K562 (cell line): ENCODE data around the gene HPCAL1. TPM values are rescaled to one million over a fixed set of nuclear protein-coding genes. Genes with fewer than 3 reads are reported as not detected.

Experiments
- ARNT ChIP-seq, 2 experiments: fragments of 450-650 bp; IDR thresholded peaks; 2 replicates each; pipeline ENCODE4 v1.6.1; 2016; ENCODE audit warnings: mild to moderate bottlenecking in 1 of 2
- HLTF ChIP-seq: fragments of 450-650 bp; IDR thresholded peaks from 2 replicates; pipeline ENCODE4 v1.6.1; 2016
- LARP7 ChIP-seq: fragments of 450-650 bp; IDR thresholded peaks from 2 replicates; pipeline ENCODE4 v1.6.1; 2016
- MTF1 ChIP-seq: fragments of 250-450 bp; sonication (Bioruptor Pico); IDR thresholded peaks from 2 replicates; pipeline ENCODE4 v1.9.0; 2021; ENCODE audit warnings: moderate library complexity, mild to moderate bottlenecking, inconsistent platforms, borderline replicate concordance
- NFXL1 ChIP-seq: fragments of 450-650 bp; formaldehyde crosslinking; IDR thresholded peaks from 2 replicates; pipeline ENCODE4 v1.4.0; 2021; ENCODE audit warnings: mild to moderate bottlenecking
- NKRF ChIP-seq: fragments of 450-650 bp; IDR thresholded peaks from 2 replicates; pipeline ENCODE4 v1.6.1; 2016; ENCODE audit warnings: borderline replicate concordance
- NR2F6 ChIP-seq: fragments of 450-650 bp; formaldehyde crosslinking; IDR thresholded peaks from 2 replicates; pipeline ENCODE4 v1.4.0; 2020; ENCODE audit warnings: mild to moderate bottlenecking
- RNF219 ChIP-seq: fragments of 250-450 bp; sonication (Bioruptor Pico); IDR thresholded peaks from 2 replicates; pipeline ENCODE4 v1.5.0; 2022; ENCODE audit warnings: mild to moderate bottlenecking
- TCF15 ChIP-seq: fragments of 250-450 bp; sonication (Bioruptor Pico); IDR thresholded peaks from 2 replicates; pipeline ENCODE4 v1.8.0; 2022; ENCODE audit warnings: moderate library complexity, mild to moderate bottlenecking, inconsistent platforms
- USF2 ChIP-seq: sonication (generic); formaldehyde crosslinking; IDR thresholded peaks from 2 replicates; pipeline ENCODE4 v1.5.0; 2020; ENCODE audit warnings: missing genetic modification reagents
- ZFP30 ChIP-seq: fragments of 250-450 bp; sonication (Bioruptor Pico); IDR thresholded peaks from 2 replicates; pipeline ENCODE4 v1.8.0; 2022; ENCODE audit warnings: moderate library complexity, mild to moderate bottlenecking, inconsistent platforms, borderline replicate concordance
- ZNF655 ChIP-seq: fragments of 250-450 bp; sonication (Bioruptor Pico); IDR thresholded peaks from 2 replicates; pipeline ENCODE4 v1.5.0; 2021
- ZNF717 ChIP-seq: fragments of 250-450 bp; sonication (Bioruptor Pico); IDR thresholded peaks from 2 replicates; pipeline ENCODE4 v1.5.0; 2021
- ZSCAN32 ChIP-seq: fragments of 450-650 bp; formaldehyde crosslinking; IDR thresholded peaks from 2 replicates; pipeline ENCODE4 v1.4.0; 2020; ENCODE audit warnings: mild to moderate bottlenecking, moderate library complexity
- polyA plus RNA-seq, 8 experiments: library from polyadenylated mRNA; depleted of rRNA in 4 of 8; stranded (reverse) in 5 of 8; unstranded in 3 of 8; fragments of >200 nt; fragmentation: Nextera tagmentation in 2 of 8; fragmentation: Illumina TruSeq in 1 of 8; extraction: Ambion mirVana in 2 of 8; extraction: Trizol in 1 of 8; gene quantifications; 2 replicates each; pipeline versions ENCODE4 v1.2.1 to v1.2.3, GENCODE V29; 2011 to 2014; ENCODE audit warnings: inconsistent platforms in 1 of 8, missing spikeins in 1 of 8
- total RNA-seq, 7 experiments: library from RNA; depleted of rRNA in 6 of 7; stranded (reverse); fragments of >200 nt in 6 of 7; fragmentation: Illumina TruSeq in 2 of 7; extraction: Trizol in 2 of 7; gene quantifications; 2 replicates each; pipeline versions ENCODE4 v1.2.1 to v1.2.3, GENCODE V29; 2011 to 2021; ENCODE audit warnings: low replicate concordance in 1 of 7
- TF ChIP-seq, protein P1 (sequence below): sonication (generic); formaldehyde crosslinking; IDR thresholded peaks from 2 replicates; pipeline ENCODE4 v1.8.0; 2023; ENCODE audit warnings: mild to moderate bottlenecking, missing genetic modification reagents
- TF ChIP-seq, protein P2 (sequence below): fragments of 250-450 bp; sonication (Bioruptor Pico); IDR thresholded peaks from 2 replicates; pipeline ENCODE4 v1.8.0; 2021; ENCODE audit warnings: moderate library complexity, mild to moderate bottlenecking, inconsistent platforms

HPCAL1 gene
- total and polyA plus RNA-seq, 9 of the 15 experiments (the other 6 are each of a cell fraction or from before 2014, with no cell fraction given) = 2.7 to 65.5 (median 23.9) TPM

- TF ChIP-seq ARNT (IDR thresholded peaks at IDR 0.05) = no peak
- no peak for TF ChIP-seq MTF1 (CRISPR knock-in tag)
- TF ChIP-seq RNF219 (CRISPR knock-in tag) = no peak
- TF ChIP-seq NKRF = no peak
- TF ChIP-seq NR2F6 (CRISPR knock-in tag) = no peak
- TF ChIP-seq TCF15 = no peak
- no peak for TF ChIP-seq USF2 (CRISPR knock-in tag)
- no peak for TF ChIP-seq ZNF655 (CRISPR knock-in tag)
- TF ChIP-seq HLTF = no peak
- no peak for TF ChIP-seq ZSCAN32 (CRISPR knock-in tag)
- no peak for TF ChIP-seq NFXL1 (CRISPR knock-in tag)
- TF ChIP-seq, protein P1, sequence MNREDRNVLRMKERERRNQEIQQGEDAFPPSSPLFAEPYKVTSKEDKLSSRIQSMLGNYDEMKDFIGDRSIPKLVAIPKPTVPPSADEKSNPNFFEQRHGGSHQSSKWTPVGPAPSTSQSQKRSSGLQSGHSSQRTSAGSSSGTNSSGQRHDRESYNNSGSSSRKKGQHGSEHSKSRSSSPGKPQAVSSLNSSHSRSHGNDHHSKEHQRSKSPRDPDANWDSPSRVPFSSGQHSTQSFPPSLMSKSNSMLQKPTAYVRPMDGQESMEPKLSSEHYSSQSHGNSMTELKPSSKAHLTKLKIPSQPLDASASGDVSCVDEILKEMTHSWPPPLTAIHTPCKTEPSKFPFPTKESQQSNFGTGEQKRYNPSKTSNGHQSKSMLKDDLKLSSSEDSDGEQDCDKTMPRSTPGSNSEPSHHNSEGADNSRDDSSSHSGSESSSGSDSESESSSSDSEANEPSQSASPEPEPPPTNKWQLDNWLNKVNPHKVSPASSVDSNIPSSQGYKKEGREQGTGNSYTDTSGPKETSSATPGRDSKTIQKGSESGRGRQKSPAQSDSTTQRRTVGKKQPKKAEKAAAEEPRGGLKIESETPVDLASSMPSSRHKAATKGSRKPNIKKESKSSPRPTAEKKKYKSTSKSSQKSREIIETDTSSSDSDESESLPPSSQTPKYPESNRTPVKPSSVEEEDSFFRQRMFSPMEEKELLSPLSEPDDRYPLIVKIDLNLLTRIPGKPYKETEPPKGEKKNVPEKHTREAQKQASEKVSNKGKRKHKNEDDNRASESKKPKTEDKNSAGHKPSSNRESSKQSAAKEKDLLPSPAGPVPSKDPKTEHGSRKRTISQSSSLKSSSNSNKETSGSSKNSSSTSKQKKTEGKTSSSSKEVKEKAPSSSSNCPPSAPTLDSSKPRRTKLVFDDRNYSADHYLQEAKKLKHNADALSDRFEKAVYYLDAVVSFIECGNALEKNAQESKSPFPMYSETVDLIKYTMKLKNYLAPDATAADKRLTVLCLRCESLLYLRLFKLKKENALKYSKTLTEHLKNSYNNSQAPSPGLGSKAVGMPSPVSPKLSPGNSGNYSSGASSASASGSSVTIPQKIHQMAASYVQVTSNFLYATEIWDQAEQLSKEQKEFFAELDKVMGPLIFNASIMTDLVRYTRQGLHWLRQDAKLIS (CRISPR knock-in tag) = 0 out of 2 replicates have a peak, but pooled peaks have one; percentile 40
- no peak for TF ChIP-seq LARP7
- no peak for TF ChIP-seq ZFP30
- TF ChIP-seq, protein P2, sequence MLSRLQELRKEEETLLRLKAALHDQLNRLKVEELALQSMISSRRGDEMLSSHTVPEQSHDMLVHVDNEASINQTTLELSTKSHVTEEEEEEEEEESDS (CRISPR knock-in tag) = no peak
- no peak for TF ChIP-seq ZNF717
Observed at GRCh38 chr2:10434886-10435819, 132.4 kb downstream of the HPCAL1 start (continued).
